HUES6 (cell line): ENCODE data around the gene BRD1.

ENCODE experiments used
- H3K27ac ChIP-seq: 2 replicates; pipeline ENCODE4 v1.7.0; 2013; ENCODE audit warnings: low read depth, mild to moderate bottlenecking, low read length, inconsistent platforms
- H3K27me3 ChIP-seq: 2 replicates; pipeline ENCODE4 v1.6.1; 2013; ENCODE audit warnings: low read length; ENCODE audit not compliant: control insufficient read depth, insufficient read depth
- H3K36me3 ChIP-seq: 2 replicates; pipeline ENCODE4 v1.6.1; 2013; ENCODE audit warnings: low read length; ENCODE audit not compliant: control insufficient read depth, insufficient read depth
- H3K4me1 ChIP-seq: 2 replicates; pipeline ENCODE4 v1.6.1; 2013; ENCODE audit warnings: low read length; ENCODE audit not compliant: control insufficient read depth, insufficient read depth
- H3K4me3 ChIP-seq: 2 replicates; pipeline ENCODE4 v1.5.1; 2013; ENCODE audit warnings: low read depth, low read length
- H3K9ac ChIP-seq: one replicate; pipeline ENCODE4 v1.6.1; 2013; ENCODE audit warnings: mild to moderate bottlenecking, low read length
- H3K9me3 ChIP-seq: 2 replicates; pipeline ENCODE4 v1.6.1; 2013; ENCODE audit warnings: low read depth, low read length; ENCODE audit not compliant: control insufficient read depth, insufficient read depth

BRD1 gene

DNA sequence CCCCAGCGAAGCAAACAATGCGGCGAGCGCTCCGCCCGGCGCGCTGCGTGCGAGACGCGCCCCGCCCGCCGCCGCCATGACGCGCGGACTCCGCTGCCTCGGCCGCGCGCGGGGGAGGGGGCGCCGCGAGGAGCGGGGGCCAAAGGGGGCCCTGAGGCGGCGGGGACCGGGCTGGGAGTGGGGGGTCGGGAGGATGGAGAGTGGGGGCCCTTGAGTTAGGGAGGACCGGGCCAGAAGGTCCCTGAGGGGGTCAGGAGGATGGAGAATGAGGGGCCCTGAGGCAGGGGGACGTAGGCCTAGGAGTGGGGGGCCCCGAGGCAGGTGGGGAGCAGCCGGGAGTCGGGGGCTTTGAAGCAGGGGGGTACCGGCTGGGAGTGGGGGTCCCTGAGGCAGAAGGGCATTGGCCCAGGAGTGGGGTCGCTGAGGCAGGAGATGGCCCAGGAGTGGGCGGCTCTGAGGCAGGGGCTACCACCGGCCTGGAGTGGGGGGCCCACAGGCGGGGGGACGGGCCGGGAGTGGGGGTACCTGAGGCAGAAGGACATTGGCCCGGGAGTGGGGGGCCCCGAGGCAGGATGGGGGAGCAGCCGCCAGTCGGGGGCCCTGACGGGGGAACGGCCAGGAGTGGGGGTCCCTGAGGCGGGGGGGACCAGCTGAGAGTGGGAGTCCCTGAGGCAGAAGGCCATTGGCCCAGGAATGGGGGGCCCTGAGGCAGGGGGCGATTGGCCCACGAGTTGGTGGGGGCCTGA lies at the start of gene BRD1:
Gene BRD1, minus strand, starts transcription at position 21 of the 746 bp plus-strand sequence. CDS start 3,556 bp downstream, outside the sequence.
- H3K27me3 ChIP-seq = no peaks in the 10 kb centered on the region
- H3K36me3 ChIP-seq = peaks cover 23% of the 10 kb centered on the region
- H3K4me1 ChIP-seq = peaks cover 18% of the 10 kb centered on the region
- peak within 1 kb of the TSS; percentile 85 for H3K4me3 ChIP-seq
- H3K9ac ChIP-seq = peak within 1 kb of the TSS; percentile 80
- H3K27ac ChIP-seq = peak within 1 kb of the TSS; percentile 27; the same call in 1 of the 2 replicates
- peaks cover 25% of the 10 kb centered on the region for H3K9me3 ChIP-seq

DNA sequence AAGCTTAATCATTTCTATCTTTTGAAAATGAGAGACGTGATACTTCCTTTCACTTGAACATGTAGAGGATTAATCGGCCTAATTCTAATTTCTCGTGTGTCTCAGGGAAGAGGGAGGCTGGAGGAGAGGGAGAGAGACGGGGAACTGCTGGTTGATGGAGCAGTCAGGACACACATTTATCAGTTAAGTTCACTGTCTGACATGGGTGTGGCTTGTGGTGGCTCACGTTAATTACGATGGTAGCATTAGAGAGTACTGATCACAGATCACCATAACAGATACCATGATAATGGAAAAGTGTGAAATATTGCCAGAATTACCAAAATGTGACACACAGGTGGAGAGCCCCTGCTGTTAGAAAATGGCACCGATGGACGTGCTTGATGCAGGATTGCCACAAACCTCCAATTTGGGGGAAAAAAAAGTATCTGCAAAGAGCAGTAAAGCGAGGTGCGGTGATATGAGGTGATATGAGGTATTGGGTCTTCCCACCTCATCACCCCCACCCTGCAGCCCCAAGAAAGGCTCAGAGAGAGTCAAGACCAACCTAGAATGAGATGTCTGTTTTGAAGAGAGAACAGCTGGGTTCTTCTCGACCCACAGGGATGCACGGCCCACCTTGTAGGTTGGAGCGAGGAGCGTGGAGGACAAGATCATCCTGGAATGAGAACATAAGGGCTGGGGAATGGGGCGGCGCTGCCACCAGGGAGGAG lies 45.7 kb upstream of the BRD1 start:
- H3K4me1 ChIP-seq = no peaks in the 10 kb centered on the region
- H3K36me3 ChIP-seq = peaks cover 24% of the 10 kb centered on the region
- H3K4me3 ChIP-seq = no peak overlapping the region
- H3K27me3 ChIP-seq = no peaks in the 10 kb centered on the region
- no peak overlapping the region for H3K27ac ChIP-seq
- H3K9me3 ChIP-seq = peaks cover 28% of the 10 kb centered on the region
- no peak overlapping the region for H3K9ac ChIP-seq

DNA sequence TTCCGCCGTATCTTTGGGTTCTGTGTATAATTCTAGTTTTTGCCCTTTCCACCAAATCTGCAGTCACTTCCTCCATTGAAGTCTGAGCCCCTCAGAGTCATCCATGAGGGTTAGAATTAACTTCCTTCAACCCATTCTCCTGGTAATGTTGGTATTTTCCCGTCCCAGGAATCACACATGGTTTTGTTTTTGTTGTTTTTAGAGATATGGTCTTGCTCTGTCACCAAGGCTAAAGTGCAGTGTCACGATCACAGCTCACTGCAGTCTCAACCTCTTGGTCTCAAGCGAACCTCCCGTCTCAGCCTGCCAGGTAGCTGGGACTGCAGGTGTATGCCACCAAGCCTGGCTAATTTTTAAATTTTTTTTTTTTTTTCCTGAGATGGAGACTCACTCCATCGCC lies 44.7 kb upstream of the BRD1 start:
- Histone ChIP-seq H3K4me1 (no peaks in the 10 kb centered on the region), H3K27me3 (no peaks in the 10 kb centered on the region), H3K9me3 (peaks cover 28% of the 10 kb centered on the region), H3K4me3 (no peak overlapping the region), H3K27ac (no peak overlapping the region), H3K36me3 (peaks cover 22% of the 10 kb centered on the region), H3K9ac (no peak overlapping the region)

DNA sequence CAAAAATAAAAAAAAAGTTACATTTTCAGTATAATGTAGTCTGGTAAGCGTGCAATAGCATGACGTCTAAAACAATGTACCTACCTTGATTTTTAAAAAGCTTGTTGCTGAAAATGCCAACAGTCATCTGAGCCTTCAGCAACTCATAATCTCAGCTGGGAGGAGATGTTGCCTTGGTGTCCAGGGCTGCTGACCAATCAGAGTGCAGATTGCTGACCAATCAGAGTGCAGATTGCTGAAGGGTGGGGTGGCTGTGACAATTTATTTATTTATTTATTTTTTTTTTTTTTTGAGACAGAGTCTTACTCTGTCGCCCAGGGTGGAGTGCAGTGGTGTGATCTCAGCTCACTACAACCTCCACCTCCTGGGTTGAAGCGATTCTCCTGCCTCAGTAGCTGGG lies 43.8 kb upstream of the BRD1 start:
- peaks cover 23% of the 10 kb centered on the region for H3K36me3 ChIP-seq
- H3K9ac ChIP-seq = no peak overlapping the region
- no peaks in the 10 kb centered on the region; the same call in 1 of the 2 replicates for H3K4me1 ChIP-seq
- H3K27me3 ChIP-seq = no peaks in the 10 kb centered on the region
- peaks cover 33% of the 10 kb centered on the region for H3K9me3 ChIP-seq
- no peak overlapping the region for H3K4me3 ChIP-seq
- H3K27ac ChIP-seq = no peak overlapping the region

DNA sequence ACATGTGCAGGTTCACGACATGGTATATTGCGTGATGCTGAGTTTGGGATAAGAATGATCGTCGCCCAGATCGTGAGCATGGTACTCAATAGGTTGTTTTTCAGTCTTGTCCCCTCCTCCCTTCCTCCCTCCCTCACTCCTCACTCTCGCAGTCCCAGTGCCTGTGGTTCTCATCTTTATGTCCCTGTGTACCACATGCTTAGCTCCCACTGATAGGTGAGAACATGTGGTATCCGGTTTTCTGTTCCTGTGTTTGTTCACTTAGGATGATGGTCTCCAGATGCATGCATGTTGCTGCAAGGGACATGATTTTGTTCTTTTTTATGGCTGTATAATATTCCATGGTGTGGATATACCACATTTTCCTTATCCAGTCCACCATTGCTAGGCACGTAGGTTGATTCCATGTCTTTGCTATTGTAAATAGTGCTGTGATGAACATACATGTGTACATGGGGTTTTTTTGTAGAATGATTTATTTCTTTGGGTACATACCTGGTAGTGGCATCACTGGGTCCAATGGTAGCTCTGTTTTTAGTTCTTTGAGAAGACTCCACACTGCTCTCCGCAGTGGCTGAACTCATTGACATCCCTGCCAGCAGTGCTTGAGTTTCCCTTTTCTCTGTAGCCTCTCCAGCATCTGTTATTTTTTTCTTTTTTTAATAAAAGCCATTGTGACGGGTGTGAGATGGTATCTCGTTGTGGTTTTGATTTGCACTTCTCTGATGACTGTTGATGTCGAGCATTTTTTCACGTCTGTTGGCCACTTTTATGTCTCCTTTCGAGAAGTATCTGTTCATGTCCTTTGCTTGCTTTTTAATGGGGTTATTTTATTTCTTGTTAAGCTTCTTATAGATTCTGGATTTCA lies 42.4 kb upstream of the BRD1 start:
- Histone ChIP-seq H3K27me3 (no peaks in the 10 kb centered on the region), H3K4me3 (no peak overlapping the region), H3K27ac (no peak overlapping the region), H3K9ac (no peak overlapping the region), H3K9me3 (peaks cover 41% of the 10 kb centered on the region), H3K36me3 (peaks cover 21% of the 10 kb centered on the region), H3K4me1 (no peaks in the 10 kb centered on the region; the same call in 1 of the 2 replicates)

DNA sequence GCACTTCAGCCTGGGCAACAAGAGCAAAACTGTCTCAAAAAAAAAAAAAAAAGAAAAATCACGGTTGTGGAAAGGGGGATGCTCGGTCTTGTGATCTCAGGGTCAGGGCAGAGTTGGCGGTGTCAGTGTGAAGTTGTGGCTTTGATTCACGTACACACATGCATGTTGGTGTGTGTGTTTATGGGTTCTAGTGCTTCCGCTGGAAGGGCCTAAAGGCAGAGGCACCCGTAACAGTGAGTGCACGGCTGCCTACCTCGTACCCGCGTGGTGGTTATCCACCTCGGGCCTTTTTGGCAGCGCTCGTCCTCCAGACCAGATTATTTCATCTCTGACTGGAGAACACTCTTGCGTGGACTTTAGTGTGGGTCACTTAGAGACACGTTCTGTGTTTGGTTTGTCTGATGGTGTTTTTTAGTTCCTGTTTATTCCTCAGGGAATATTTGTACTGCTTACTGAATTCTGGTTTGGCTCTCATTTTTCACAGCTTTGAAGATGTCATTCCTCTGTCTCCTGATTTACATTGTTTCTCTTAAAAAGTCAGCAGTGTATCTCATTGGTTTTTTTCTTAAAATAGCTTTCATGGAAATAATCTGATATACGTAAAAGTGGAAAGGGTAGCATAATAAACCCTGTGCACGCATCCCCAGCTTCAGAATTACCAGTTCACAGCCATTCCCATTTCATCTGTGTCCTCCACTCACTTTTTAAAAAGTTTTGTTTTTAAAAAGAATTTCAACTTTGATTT lies 41.6 kb upstream of the BRD1 start:
- Histone ChIP-seq H3K4me1 (no peaks in the 10 kb centered on the region; the same call in 1 of the 2 replicates), H3K9me3 (peaks cover 43% of the 10 kb centered on the region), H3K27me3 (no peaks in the 10 kb centered on the region), H3K4me3 (no peak overlapping the region), H3K27ac (no peak overlapping the region), H3K9ac (no peak overlapping the region), H3K36me3 (peaks cover 25% of the 10 kb centered on the region)

DNA sequence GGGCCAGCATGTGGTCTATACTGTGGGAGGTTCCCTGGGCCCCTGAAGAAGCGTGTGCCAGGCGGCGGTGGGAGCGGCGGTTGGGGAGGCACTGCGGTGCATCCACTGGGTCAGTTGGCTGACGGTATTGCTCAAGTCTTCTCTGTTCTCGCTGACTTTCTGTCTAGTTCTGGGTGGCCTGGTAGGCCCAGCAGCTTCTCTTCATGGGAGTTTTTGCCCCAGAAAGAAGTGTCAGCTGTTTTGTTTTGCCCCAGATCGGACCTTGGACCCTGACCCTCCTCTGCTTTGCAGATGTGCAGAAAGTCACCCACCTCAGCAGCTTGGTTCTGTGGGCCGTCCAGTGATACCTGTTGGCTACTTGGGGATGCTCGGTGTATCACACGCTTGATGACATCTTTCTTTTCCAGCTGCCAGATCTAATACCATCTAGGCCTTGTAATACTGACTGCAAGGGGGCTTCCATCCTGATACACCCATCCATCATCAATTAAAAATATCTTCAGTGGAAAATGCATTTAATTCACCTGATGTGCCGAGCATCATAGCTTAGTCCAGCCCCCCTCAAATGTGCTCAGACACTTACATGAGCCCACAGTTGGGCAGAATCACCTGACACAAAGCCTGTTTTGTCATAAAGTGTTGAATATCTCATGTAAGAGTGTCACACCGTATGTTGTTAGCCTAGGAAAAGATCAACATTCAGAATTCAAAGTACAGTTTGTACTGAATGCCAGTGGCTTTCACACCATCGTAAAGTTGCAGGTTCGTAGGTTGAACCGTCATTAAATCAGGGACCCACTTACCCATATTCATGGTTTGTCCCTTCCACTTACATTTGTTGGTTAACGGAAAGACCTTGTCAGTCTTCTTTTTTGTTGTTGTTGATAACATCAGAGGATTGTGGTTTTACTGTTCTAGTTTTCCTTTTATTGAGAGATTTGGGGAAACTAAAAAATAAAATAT lies 39.9 kb upstream of the BRD1 start:
- Histone ChIP-seq H3K4me1 (no peaks in the 10 kb centered on the region; the same call in 1 of the 2 replicates), H3K27ac (no peak overlapping the region), H3K9me3 (peaks cover 42% of the 10 kb centered on the region), H3K36me3 (peaks cover 23% of the 10 kb centered on the region), H3K4me3 (no peak overlapping the region), H3K27me3 (no peaks in the 10 kb centered on the region), H3K9ac (no peak overlapping the region)

DNA sequence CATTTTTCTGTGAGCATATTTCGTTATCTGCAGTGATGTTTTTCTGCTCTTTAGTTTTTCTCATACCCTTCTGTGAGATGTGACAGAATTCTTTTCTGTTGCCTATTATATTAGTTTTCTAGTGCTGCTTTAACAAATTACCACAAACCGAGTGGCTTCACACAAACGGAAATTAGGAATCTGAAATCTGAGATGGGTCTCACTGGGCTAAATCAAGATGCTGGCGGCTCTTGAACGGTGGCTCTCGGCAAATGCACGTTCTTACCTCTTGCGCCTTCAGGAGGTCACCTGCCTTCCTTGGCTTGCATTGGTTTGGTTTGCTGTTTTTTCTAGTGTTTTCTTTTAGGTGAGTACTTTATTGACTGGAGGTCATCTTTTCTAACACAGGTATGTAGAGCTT lies 39.0 kb upstream of the BRD1 start:
- Histone ChIP-seq H3K9me3 (peaks cover 42% of the 10 kb centered on the region), H3K9ac (no peak overlapping the region), H3K4me3 (no peak overlapping the region), H3K36me3 (peaks cover 23% of the 10 kb centered on the region), H3K27ac (no peak overlapping the region), H3K27me3 (no peaks in the 10 kb centered on the region), H3K4me1 (no peaks in the 10 kb centered on the region; the same call in 1 of the 2 replicates)

DNA sequence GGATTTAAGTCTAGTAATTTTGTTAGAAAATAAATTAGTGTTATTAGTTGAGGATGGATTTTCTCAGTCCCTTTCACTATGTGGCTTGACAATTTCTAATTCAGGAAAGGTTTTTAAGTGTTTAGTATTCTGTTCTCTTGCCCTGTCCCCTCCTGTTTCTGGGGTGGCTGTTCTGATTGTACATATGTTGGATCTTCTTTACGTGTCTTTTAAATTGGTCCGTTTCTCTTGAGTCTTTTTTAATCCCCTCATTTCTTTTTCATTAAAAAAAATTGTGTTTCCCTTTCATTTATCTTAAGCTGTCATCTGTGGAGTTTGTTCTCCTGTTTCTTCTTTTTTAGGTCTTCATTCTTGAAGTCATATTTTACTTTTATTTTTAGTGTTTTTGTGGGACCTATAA lies 38.5 kb upstream of the BRD1 start:
- peaks cover 42% of the 10 kb centered on the region for H3K9me3 ChIP-seq
- H3K9ac ChIP-seq = no peak overlapping the region
- no peaks in the 10 kb centered on the region; the same call in 1 of the 2 replicates for H3K4me1 ChIP-seq
- no peaks in the 10 kb centered on the region for H3K27me3 ChIP-seq
- no peak overlapping the region for H3K4me3 ChIP-seq
- H3K27ac ChIP-seq = no peak overlapping the region
- H3K36me3 ChIP-seq = peaks cover 23% of the 10 kb centered on the region
